HEK293 (cell line): ENCODE measurements around the gene CCDC7.

Experiments used
- CTCF ChIA-PET: fragments of 350-600 bp; formaldehyde crosslinking; extraction: SDS; loops from one replicate; lab custom pipeline; 2021; ENCODE audit warnings: antibody characterized with exemption; lab: Yijun Ruan, JAX
- POLR2A ChIA-PET: fragments of 300-600 bp; formaldehyde crosslinking; extraction: SDS; loops from one replicate; lab custom pipeline; 2020; ENCODE audit warnings: antibody characterized with exemption, inconsistent platforms; lab: Yijun Ruan, JAX
- H3K27ac ChIP-seq: fragments of 200-500 bp; sonication (Bioruptor generic); 2 replicates; pipeline ENCODE4 v1.5.1; 2014; ENCODE audit warnings: low read depth, low read length, control low read depth, inconsistent platforms; ENCODE audit errors: extremely low read depth
- H3K36me3 ChIP-seq, 2 experiments: fragments of 200-500 bp in 1 of 2; sonication (Bioruptor generic) in 1 of 2; 1 replicate in 1 of 2; 2 replicates in 1 of 2; pipeline ENCODE4 v1.5.1; 2014 to 2017; ENCODE audit warnings: inconsistent platforms in 2 of 2, low read length in 2 of 2; ENCODE audit not compliant: control insufficient read depth in 2 of 2, insufficient read depth in 1 of 2
- H3K4me1 ChIP-seq: fragments of 200-500 bp; sonication (Bioruptor generic); 2 replicates; pipeline ENCODE4 v1.5.1; 2014; ENCODE audit warnings: mild to moderate bottlenecking, low read length, inconsistent platforms; ENCODE audit not compliant: control insufficient read depth, insufficient read depth
- H3K4me3 ChIP-seq: 2 replicates; pipeline ENCODE4 v1.5.1; 2011; ENCODE audit warnings: low read depth, mild to moderate bottlenecking, control low read depth, low read length, moderate library complexity
- H3K9me3 ChIP-seq: fragments of 200-500 bp; sonication (Bioruptor generic); 2 replicates; pipeline ENCODE4 v1.5.1; 2014; ENCODE audit warnings: low read depth, low read length, inconsistent platforms; ENCODE audit not compliant: control insufficient read depth, insufficient read depth
- BCL6B ChIP-seq: fragments of 450-650 bp; formaldehyde crosslinking; IDR thresholded peaks from 2 replicates; pipeline ENCODE4 v1.5.1; 2017; ENCODE audit warnings: missing biosample characterization, missing genetic modification characterization
- KLF10 ChIP-seq: fragments of 450-650 bp; IDR thresholded peaks from 2 replicates; pipeline ENCODE4 v1.5.1; 2018; ENCODE audit warnings: missing biosample characterization, mild to moderate bottlenecking, missing genetic modification characterization
- TCF7L2 ChIP-seq: IDR thresholded peaks from 2 replicates; pipeline ENCODE4 v1.6.1; 2011; ENCODE audit warnings: low read depth, mild to moderate bottlenecking, inconsistent platforms, low read length, moderate library complexity, borderline replicate concordance
- ZBTB26 ChIP-seq: fragments of 450-650 bp; formaldehyde crosslinking; optimal IDR thresholded peaks from 2 replicates; pipeline ENCODE3; 2016; ENCODE audit warnings: missing biosample characterization, mild to moderate bottlenecking, missing genetic modification characterization
- ZFP69B ChIP-seq: fragments of 450-650 bp; formaldehyde crosslinking; IDR thresholded peaks from 2 replicates; pipeline ENCODE4 v1.5.1; 2016; ENCODE audit warnings: missing biosample characterization, missing genetic modification characterization
- ZNF146 ChIP-seq: fragments of 450-650 bp; formaldehyde crosslinking; IDR thresholded peaks from 2 replicates; pipeline ENCODE4 v1.5.1; 2016; ENCODE audit warnings: missing biosample characterization, missing genetic modification characterization
- ZNF248 ChIP-seq: fragments of 450-650 bp; formaldehyde crosslinking; IDR thresholded peaks from 2 replicates; pipeline ENCODE4 v1.5.1; 2017; ENCODE audit warnings: missing biosample characterization, missing genetic modification characterization
- ZNF274 ChIP-seq, 2 experiments: fragments of 200-500 bp in 1 of 2; fragments of 450-650 bp in 1 of 2; sonication (Bioruptor generic) in 1 of 2; formaldehyde crosslinking in 1 of 2; IDR thresholded peaks; 2 replicates each; pipeline versions ENCODE4 v1.5.1 to v1.6.1; 2014 to 2016; ENCODE audit warnings: borderline replicate concordance in 1 of 2, inconsistent platforms in 1 of 2, low read length in 1 of 2, missing biosample characterization in 1 of 2, missing genetic modification characterization in 1 of 2
- ZNF391 ChIP-seq: fragments of 450-650 bp; formaldehyde crosslinking; IDR thresholded peaks from 2 replicates; pipeline ENCODE4 v1.5.1; 2016; ENCODE audit warnings: low read depth, missing biosample characterization, missing genetic modification characterization, borderline replicate concordance
- ZNF426 ChIP-seq: fragments of 450-650 bp; formaldehyde crosslinking; IDR thresholded peaks from 2 replicates; pipeline ENCODE4 v1.5.1; 2017; ENCODE audit warnings: missing biosample characterization, missing genetic modification characterization, mild to moderate bottlenecking, inconsistent platforms, moderate library complexity
- ZNF449 ChIP-seq: fragments of 450-650 bp; formaldehyde crosslinking; IDR thresholded peaks from 2 replicates; pipeline ENCODE4 v1.5.1; 2017; ENCODE audit warnings: missing biosample characterization, mild to moderate bottlenecking, missing genetic modification characterization, moderate library complexity
- ZNF514 ChIP-seq: fragments of 450-650 bp; formaldehyde crosslinking; IDR thresholded peaks from 2 replicates; pipeline ENCODE4 v1.5.1; 2016; ENCODE audit warnings: missing biosample characterization, missing genetic modification characterization
- ZNF623 ChIP-seq: fragments of 450-650 bp; formaldehyde crosslinking; IDR thresholded peaks from 2 replicates; pipeline ENCODE4 v1.5.1; 2016; ENCODE audit warnings: missing biosample characterization, missing genetic modification characterization
- ZNF692 ChIP-seq: fragments of 450-650 bp; formaldehyde crosslinking; IDR thresholded peaks from 2 replicates; pipeline ENCODE4 v1.5.1; 2016; ENCODE audit warnings: missing biosample characterization, missing genetic modification characterization
- ZXDB ChIP-seq: fragments of 450-650 bp; formaldehyde crosslinking; IDR thresholded peaks from 2 replicates; pipeline ENCODE4 v1.5.1; 2016; ENCODE audit warnings: missing biosample characterization, missing genetic modification characterization
- TF ChIP-seq, protein P1 (sequence below): fragments of 450-650 bp; formaldehyde crosslinking; IDR thresholded peaks from 2 replicates; pipeline ENCODE4 v1.5.1; 2016; ENCODE audit warnings: missing biosample characterization, missing genetic modification characterization
- TF ChIP-seq, protein P2 (sequence below): fragments of 450-650 bp; formaldehyde crosslinking; IDR thresholded peaks from 2 replicates; pipeline ENCODE4 v1.5.1; 2016; ENCODE audit warnings: missing biosample characterization, missing genetic modification characterization

CCDC7 gene

DNA sequence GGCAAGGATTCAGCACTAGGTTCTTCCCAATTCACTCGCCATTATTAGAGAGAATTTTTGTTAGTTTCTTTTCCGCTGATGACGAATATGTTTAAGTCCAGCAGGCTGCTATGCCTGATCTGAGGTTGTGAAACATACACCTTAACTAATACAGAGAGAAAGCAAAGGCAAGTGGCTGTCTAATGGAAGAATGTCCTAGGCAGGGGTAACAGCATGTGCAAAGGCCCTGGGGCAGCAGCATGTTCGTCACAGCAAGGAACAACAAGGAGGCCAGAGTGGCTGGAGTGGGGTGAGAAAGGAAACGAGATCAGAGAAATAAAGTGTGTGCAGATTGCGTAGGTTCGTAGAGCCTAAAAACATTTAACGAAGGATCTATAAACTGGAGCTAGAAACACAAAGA, 35.4 kb upstream of the CCDC7 start:
- Histone ChIP-seq H3K27ac (no peak overlapping the region), H3K4me3 (no peak overlapping the region), H3K4me1 (no peaks in the 10 kb centered on the region; the same call in 1 of the 2 replicates), H3K9me3 (no peaks in the 10 kb centered on the region), H3K36me3 (no peaks in the 10 kb centered on the region)
- ChIA-PET CTCF (interaction anchor here (0.7 kb wide), 1 partner anchor 13 kb away, joined by 3 read pairs; no protein-coding TSS in a partner anchor), POLR2A (no interaction called here)
- TF ChIP-seq ZBTB26 (tag by site-specific recombination) (no peak), ZNF623 (tag by site-specific recombination) (peak; percentile 93)

DNA sequence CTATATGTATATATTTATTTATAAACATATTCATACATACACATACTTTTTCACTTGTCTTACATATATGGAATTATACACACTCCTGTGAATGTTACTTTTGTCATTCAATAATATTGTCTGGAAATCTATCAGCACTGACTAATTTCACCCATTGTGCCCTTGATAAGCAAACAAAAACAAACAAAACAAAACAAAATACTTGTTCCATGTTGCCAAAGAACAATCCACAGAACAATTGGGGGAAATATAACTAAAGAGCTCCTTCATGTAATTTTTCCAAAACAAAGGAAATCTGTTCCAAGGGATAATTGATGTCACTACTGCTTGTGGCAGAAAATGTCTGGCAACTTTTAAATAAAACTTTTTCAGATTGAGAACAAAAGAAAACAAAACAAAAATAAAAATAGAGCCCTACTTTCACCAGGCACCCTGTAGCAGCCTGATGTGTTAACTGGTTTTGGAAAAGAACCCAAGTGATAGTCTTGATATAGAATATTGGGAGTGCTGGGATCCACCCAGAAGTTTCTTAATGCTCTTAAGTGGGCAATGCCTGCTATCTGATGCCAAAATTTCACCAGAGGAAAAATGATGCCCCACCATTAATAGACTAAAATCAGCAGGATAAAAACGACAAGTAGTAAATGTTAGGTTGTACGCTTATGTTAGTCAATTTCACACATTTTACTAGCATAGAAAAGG, 34.0 kb upstream of the CCDC7 start:
- ChIA-PET CTCF (no interaction called here), POLR2A (no interaction called here)
- TF ChIP-seq ZFP69B (tag by site-specific recombination) (peak; percentile 47; the same call in 1 of the 2 replicates), BCL6B (tag by site-specific recombination) (no peak), ZNF426 (tag by site-specific recombination) (no peak), ZNF248 (tag by site-specific recombination) (no peak), ZNF449 (no peak), ZNF391 (tag by site-specific recombination) (no peak), ZNF692 (tag by site-specific recombination) (peak; percentile 77), ZNF146 (no peak), ZNF514 (tag by site-specific recombination) (no peak), KLF10 (tag by site-specific recombination) (no peak), ZXDB (no peak), ZNF274 (IDR thresholded peaks at IDR 0.05; ENCODE audit: low read length) (no peak), ZNF274 (tag by site-specific recombination; IDR thresholded peaks at IDR 0.05; ENCODE audit: borderline replicate concordance) (no peak), TCF7L2 (no peak)
- TF ChIP-seq, protein P1, sequence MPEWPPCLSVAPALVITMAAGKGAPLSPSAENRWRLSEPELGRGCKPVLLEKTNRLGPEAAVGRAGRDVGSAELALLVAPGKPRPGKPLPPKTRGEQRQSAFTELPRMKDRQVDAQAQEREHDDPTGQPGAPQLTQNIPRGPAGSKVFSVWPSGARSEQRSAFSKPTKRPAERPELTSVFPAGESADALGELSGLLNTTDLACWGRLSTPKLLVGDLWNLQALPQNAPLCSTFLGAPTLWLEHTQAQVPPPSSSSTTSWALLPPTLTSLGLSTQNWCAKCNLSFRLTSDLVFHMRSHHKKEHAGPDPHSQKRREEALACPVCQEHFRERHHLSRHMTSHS (tag by site-specific recombination), result no peak
- TF ChIP-seq, protein P2, sequence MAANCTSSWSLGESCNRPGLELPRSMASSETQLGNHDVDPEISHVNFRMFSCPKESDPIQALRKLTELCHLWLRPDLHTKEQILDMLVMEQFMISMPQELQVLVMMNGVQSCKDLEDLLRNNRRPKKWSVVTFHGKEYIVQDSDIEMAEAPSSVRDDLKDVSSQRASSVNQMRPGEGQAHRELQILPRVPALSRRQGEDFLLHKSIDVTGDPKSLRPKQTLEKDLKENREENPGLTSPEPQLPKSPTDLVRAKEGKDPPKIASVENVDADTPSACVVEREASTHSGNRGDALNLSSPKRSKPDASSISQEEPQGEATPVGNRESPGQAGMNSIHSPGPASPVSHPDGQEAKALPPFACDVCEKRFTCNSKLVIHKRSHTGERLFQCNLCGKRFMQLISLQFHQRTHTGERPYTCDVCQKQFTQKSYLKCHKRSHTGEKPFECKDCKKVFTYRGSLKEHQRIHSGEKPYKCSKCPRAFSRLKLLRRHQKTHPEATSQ (tag by site-specific recombination), result no peak
- H3K4me1 ChIP-seq, result no peaks in the 10 kb centered on the region; the same call in 1 of the 2 replicates
- no peak overlapping the region for H3K27ac ChIP-seq
- H3K9me3 ChIP-seq, result no peaks in the 10 kb centered on the region
- H3K36me3 ChIP-seq, result no peaks in the 10 kb centered on the region
- H3K4me3 ChIP-seq, result no peak overlapping the region
